Fibroblast of lung (primary cell): ENCODE results near the gene AP1G2. TPM values are rescaled to one million over a fixed set of nuclear protein-coding genes. Genes with fewer than 3 reads are reported as not detected.
A peak's percentile ranks its signal among the peaks of the same experiment; 100 is the strongest.

Experiments
- DNase-seq, 2 donors: peaks; one replicate each; pipeline versions ENCODE4 v3.0.0 to v3.0.0-alpha.2; 2010; ENCODE audit warnings: low read depth in 2 of 2
- H2AFZ ChIP-seq: 2 replicates; pipeline ENCODE4 v1.5.1; 2012; ENCODE audit warnings: low read length, control low read depth, inconsistent platforms
- H3K27ac ChIP-seq: 2 replicates; pipeline ENCODE4 v1.5.1; 2011; ENCODE audit warnings: low read length, control low read depth; ENCODE audit not compliant: insufficient read depth
- H3K27me3 ChIP-seq: 2 replicates; pipeline ENCODE4 v1.5.1; 2011; ENCODE audit warnings: mild to moderate bottlenecking, low read length; ENCODE audit not compliant: control insufficient read depth, insufficient read depth
- H3K36me3 ChIP-seq: 2 replicates; pipeline ENCODE4 v1.5.1; 2011; ENCODE audit warnings: low read length; ENCODE audit not compliant: control insufficient read depth, insufficient read depth
- H3K4me1 ChIP-seq: 2 replicates; pipeline ENCODE4 v1.5.1; 2011; ENCODE audit warnings: low read length; ENCODE audit not compliant: control insufficient read depth, insufficient read depth; ENCODE audit errors: extremely low read depth
- H3K4me2 ChIP-seq: 2 replicates; pipeline ENCODE4 v1.5.1; 2011; ENCODE audit warnings: low read length, control low read depth; ENCODE audit not compliant: insufficient read depth; ENCODE audit errors: extremely low read depth
- H3K4me3 ChIP-seq, 4 experiments: fragments of 200-600 bp in 1 of 4; sonication (generic) in 1 of 4; replicated peaks in 1 of 4; 2 replicates each; pipeline ENCODE4 v1.5.1; 2011 to 2016; ENCODE audit warnings: low read length in 4 of 4, low read depth in 3 of 4, mild to moderate bottlenecking in 3 of 4, control low read depth in 2 of 4, inconsistent platforms in 1 of 4, mixed read lengths in 1 of 4; ENCODE audit not compliant: insufficient read depth in 1 of 4; ENCODE audit errors: control extremely low read depth in 1 of 4
- H3K79me2 ChIP-seq: 2 replicates; pipeline ENCODE4 v1.5.1; 2012; ENCODE audit warnings: mild to moderate bottlenecking, low read length, inconsistent platforms; ENCODE audit not compliant: control insufficient read depth, insufficient read depth
- H3K9ac ChIP-seq: 2 replicates; pipeline ENCODE4 v1.5.1; 2011; ENCODE audit warnings: mild to moderate bottlenecking, low read length, control low read depth; ENCODE audit not compliant: insufficient read depth
- H3K9me3 ChIP-seq: 2 replicates; pipeline ENCODE4 v1.5.1; 2012; ENCODE audit warnings: low read depth, low read length; ENCODE audit not compliant: control insufficient read depth, insufficient read depth
- H4K20me1 ChIP-seq: 2 replicates; pipeline ENCODE4 v1.5.1; 2011; ENCODE audit warnings: low read length; ENCODE audit not compliant: control insufficient read depth, insufficient read depth; ENCODE audit errors: extremely low read depth
- EZH2 ChIP-seq: IDR thresholded peaks from 2 replicates; pipeline ENCODE4 v1.5.1; 2012; ENCODE audit warnings: low read length, control low read depth, mild to moderate bottlenecking; ENCODE audit errors: missing control alignments
- polyA plus RNA-seq, 2 donors: library from polyadenylated mRNA; depleted of rRNA in 1 of 2; stranded (reverse) in 1 of 2; unstranded in 1 of 2; fragments of >200 nt; gene quantifications; 2 replicates each; pipeline ENCODE4 v1.2.1, GENCODE V29; 2011 to 2012; ENCODE audit warnings: missing spikeins in 1 of 2
- total RNA-seq: library from RNA; depleted of rRNA; stranded (reverse); fragments of >200 nt; gene quantifications from 2 replicates; pipeline ENCODE4 v1.2.1, GENCODE V29; 2014
- TF ChIP-seq, protein P1 (sequence below), 2 donors: IDR thresholded peaks in 1 of 2; conservative IDR thresholded peaks in 1 of 2; 1 replicate in 1 of 2; 2 replicates in 1 of 2; pipeline ENCODE4 v1.5.1; 2011 to 2012; ENCODE audit warnings: low read length in 2 of 2, control low read depth in 1 of 2, inconsistent platforms in 1 of 2, low read depth in 1 of 2, mild to moderate bottlenecking in 1 of 2

AP1G2 gene
- total and polyA plus RNA-seq, 2 donors (not counting 1 experiment from before 2014, with no cell fraction given), result 7.9 to 9.2 TPM

GRCh38 chr14:23550131-23550811 is 17.3 kb downstream of the AP1G2 start:
- Histone ChIP-seq H3K79me2 (no peaks in the 10 kb centered on the region), H3K27ac (no peak overlapping the region), H3K36me3 (no peaks in the 10 kb centered on the region), H3K9me3 (no peaks in the 10 kb centered on the region), H3K4me1 (peaks cover 3% of the 10 kb centered on the region), H3K4me2 (peak overlapping the region; percentile 88), H3K9ac (no peak overlapping the region), H4K20me1 (no peaks in the 10 kb centered on the region), H2AFZ (no peak overlapping the region), H3K4me3 (peak overlapping the region in 3 of 4 experiments; percentile 61 to 74 (median 72)), H3K27me3 (peaks cover 14% of the 10 kb centered on the region)
- no peak for DNase-seq
- TF ChIP-seq, protein P1, sequence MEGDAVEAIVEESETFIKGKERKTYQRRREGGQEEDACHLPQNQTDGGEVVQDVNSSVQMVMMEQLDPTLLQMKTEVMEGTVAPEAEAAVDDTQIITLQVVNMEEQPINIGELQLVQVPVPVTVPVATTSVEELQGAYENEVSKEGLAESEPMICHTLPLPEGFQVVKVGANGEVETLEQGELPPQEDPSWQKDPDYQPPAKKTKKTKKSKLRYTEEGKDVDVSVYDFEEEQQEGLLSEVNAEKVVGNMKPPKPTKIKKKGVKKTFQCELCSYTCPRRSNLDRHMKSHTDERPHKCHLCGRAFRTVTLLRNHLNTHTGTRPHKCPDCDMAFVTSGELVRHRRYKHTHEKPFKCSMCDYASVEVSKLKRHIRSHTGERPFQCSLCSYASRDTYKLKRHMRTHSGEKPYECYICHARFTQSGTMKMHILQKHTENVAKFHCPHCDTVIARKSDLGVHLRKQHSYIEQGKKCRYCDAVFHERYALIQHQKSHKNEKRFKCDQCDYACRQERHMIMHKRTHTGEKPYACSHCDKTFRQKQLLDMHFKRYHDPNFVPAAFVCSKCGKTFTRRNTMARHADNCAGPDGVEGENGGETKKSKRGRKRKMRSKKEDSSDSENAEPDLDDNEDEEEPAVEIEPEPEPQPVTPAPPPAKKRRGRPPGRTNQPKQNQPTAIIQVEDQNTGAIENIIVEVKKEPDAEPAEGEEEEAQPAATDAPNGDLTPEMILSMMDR (conservative IDR thresholded peaks at IDR 0.05 in 1 of 2, IDR thresholded peaks at IDR 0.05 in 1 of 2; ENCODE audit: low read depth in 1 of 2, low read length in 2 of 2), result no peak
- TF ChIP-seq EZH2, result peak; percentile 66

- TF ChIP-seq, protein P1 (conservative IDR thresholded peaks at IDR 0.05 in 1 of 2, IDR thresholded peaks at IDR 0.05 in 1 of 2; ENCODE audit: low read depth in 1 of 2, low read length in 2 of 2), result no peak
- TF ChIP-seq EZH2, result no peak
- DNase-seq, result peak; percentile 34 to 71
- no peaks in the 10 kb centered on the region for H3K9me3 ChIP-seq
- no peak overlapping the region for H3K4me3 ChIP-seq
- no peaks in the 10 kb centered on the region for H4K20me1 ChIP-seq
- no peaks in the 10 kb centered on the region for H3K4me1 ChIP-seq
- H2AFZ ChIP-seq, result no peak overlapping the region
- no peaks in the 10 kb centered on the region for H3K36me3 ChIP-seq
- H3K79me2 ChIP-seq, result no peaks in the 10 kb centered on the region
- H3K27ac ChIP-seq, result no peak overlapping the region
- peaks cover 14% of the 10 kb centered on the region for H3K27me3 ChIP-seq
- no peak overlapping the region for H3K4me2 ChIP-seq
- H3K9ac ChIP-seq, result no peak overlapping the region
These were observed 19.0 kb downstream of the AP1G2 start for GRCh38 chr14:23548351-23549318.

GRCh38 chr14:23547924-23548323 is 19.7 kb downstream of the AP1G2 start:
- Histone ChIP-seq H3K4me3 (no peak overlapping the region), H3K9ac (no peak overlapping the region), H3K9me3 (no peaks in the 10 kb centered on the region), H2AFZ (no peak overlapping the region), H3K4me1 (no peaks in the 10 kb centered on the region), H3K27me3 (peaks cover 14% of the 10 kb centered on the region), H3K27ac (no peak overlapping the region), H4K20me1 (no peaks in the 10 kb centered on the region), H3K79me2 (no peaks in the 10 kb centered on the region), H3K4me2 (no peak overlapping the region), H3K36me3 (no peaks in the 10 kb centered on the region)
- no peak for TF ChIP-seq EZH2
- TF ChIP-seq, protein P1 (conservative IDR thresholded peaks at IDR 0.05 in 1 of 2, IDR thresholded peaks at IDR 0.05 in 1 of 2; ENCODE audit: low read depth in 1 of 2, low read length in 2 of 2), result no peak
- no peak for DNase-seq
